HK-2 (cell line): ENCODE data around the gene SNX15.

Source experiments
- DNase-seq: peaks from one replicate; pipeline ENCODE4 v3.0.0-alpha.2; 2018; ENCODE audit not compliant: unreplicated experiment

The SNX15 gene

GRCh38 chr11:65057526-65057925 lies 30.3 kb downstream of the SNX15 start:
- no peak for DNase-seq

GRCh38 chr11:65058012-65058411 lies 30.8 kb downstream of the SNX15 start:
- no peak for DNase-seq

- no peak for DNase-seq
These were observed 31.3 kb downstream of the SNX15 start, which contains the start of gene NAALADL1 for GRCh38 chr11:65058419-65059054. NAALADL1 (minus strand) TSS chr11:65058553; CDS start chr11:65058521, 32 bp downstream.

- no peak for DNase-seq
These were observed 32.3 kb downstream of the SNX15 start for GRCh38 chr11:65059523-65059922.

GRCh38 chr11:65059959-65060824 lies 33.0 kb downstream of the SNX15 start:
- no peak for DNase-seq

- DNase-seq = no peak
These were observed 33.7 kb downstream of the SNX15 start for GRCh38 chr11:65060913-65061408.

GRCh38 chr11:65063532-65063931 lies 36.3 kb downstream of the SNX15 start:
- DNase-seq = no peak

GRCh38 chr11:65064847-65065240 lies 37.6 kb downstream of the SNX15 start:
- no peak for DNase-seq

- no peak for DNase-seq
These were observed 38.6 kb downstream of the SNX15 start for GRCh38 chr11:65065851-65066250.

GRCh38 chr11:65066315-65066714 lies 39.1 kb downstream of the SNX15 start:
- no peak for DNase-seq

GRCh38 chr11:65066805-65067291 lies 39.6 kb downstream of the SNX15 start:
- DNase-seq = no peak

GRCh38 chr11:65067446-65067845 lies 40.2 kb downstream of the SNX15 start:
- no peak for DNase-seq

GRCh38 chr11:65069217-65069616 lies 42.0 kb downstream of the SNX15 start:
- DNase-seq = peak; percentile 5

- no peak for DNase-seq
These were observed 44.8 kb downstream of the SNX15 start for GRCh38 chr11:65071907-65072630.

GRCh38 chr11:65072631-65072966 lies 45.4 kb downstream of the SNX15 start:
- DNase-seq = no peak

- DNase-seq = no peak
These were observed 50.2 kb downstream of the SNX15 start for GRCh38 chr11:65077451-65077850.

GRCh38 chr11:65078151-65078550 lies 50.9 kb downstream of the SNX15 start:
- peak; percentile 20 for DNase-seq

- DNase-seq = no peak
These were observed 51.6 kb downstream of the SNX15 start for GRCh38 chr11:65078786-65079342.

- no peak for DNase-seq
These were observed 56.0 kb downstream of the SNX15 start for GRCh38 chr11:65083134-65083833.

- peak; percentile 88 for DNase-seq
These were observed 56.8 kb downstream of the SNX15 start, which contains the start of the genes CDCA5 and ZFPL1 for GRCh38 chr11:65083834-65084597. CDCA5 (minus strand) TSS chr11:65084040; CDS start chr11:65083978, 62 bp downstream. ZFPL1 (plus strand) TSS chr11:65084222; CDS start chr11:65084699, 477 bp downstream.
